Measurements from ENCODE around the gene AGBL5. TPM values are rescaled to one million over a fixed set of nuclear protein-coding genes. Genes with fewer than 3 reads are reported as not detected.

Gene AGBL5
- total RNA-seq, 1 donor from 2014 or later, result 18.9 TPM

GRCh38 chr2:27019931-27020855 is 31.3 kb upstream of the AGBL5 start:
- Histone ChIP-seq H3K4me1 (peaks cover 10% of the 10 kb centered on the region), H3K9me3 (no peaks in the 10 kb centered on the region), H3K27ac (no peak overlapping the region), H3K4me3 (no peak overlapping the region), H3K36me3 (peaks cover 25% of the 10 kb centered on the region), H3K27me3 (ENCODE audit: low read depth) (no peaks in the 10 kb centered on the region)
- no peak for DNase-seq
- intact Hi-C loops (cut with DNase I), result loop anchor here (5.0 kb wide), 1 partner anchor 58 kb away; no protein-coding TSS in a partner anchor
- TF ChIP-seq CTCF (IDR thresholded peaks at IDR 0.05), result no peak
- ATAC-seq, result no peak

- DNase-seq (no peak), ATAC-seq (no peak)
- no peak for TF ChIP-seq CTCF (IDR thresholded peaks at IDR 0.05)
- no peaks in the 10 kb centered on the region for H3K27me3 ChIP-seq (ENCODE audit: low read depth)
- H3K27ac ChIP-seq, result no peak overlapping the region
- H3K9me3 ChIP-seq, result no peaks in the 10 kb centered on the region
- no peaks in the 10 kb centered on the region for H3K4me1 ChIP-seq
- H3K36me3 ChIP-seq, result peaks cover 38% of the 10 kb centered on the region
- intact Hi-C loops (cut with DNase I), result no loop called here
- H3K4me3 ChIP-seq, result no peak overlapping the region
These were observed 30.0 kb upstream of the AGBL5 start for GRCh38 chr2:27021253-27022049.

GRCh38 chr2:27023740-27024139 is 27.7 kb upstream of the AGBL5 start:
- Histone ChIP-seq H3K4me1 (no peaks in the 10 kb centered on the region), H3K4me3 (no peak overlapping the region), H3K9me3 (no peaks in the 10 kb centered on the region), H3K27ac (no peak overlapping the region), H3K36me3 (peaks cover 44% of the 10 kb centered on the region), H3K27me3 (ENCODE audit: low read depth) (no peaks in the 10 kb centered on the region)
- no peak for TF ChIP-seq CTCF (IDR thresholded peaks at IDR 0.05)
- intact Hi-C loops (cut with DNase I), result no loop called here
- DNase-seq, result no peak
- no peak for ATAC-seq

GRCh38 chr2:27024188-27024587 is 27.3 kb upstream of the AGBL5 start:
- no peak for TF ChIP-seq CTCF (IDR thresholded peaks at IDR 0.05)
- peaks cover 44% of the 10 kb centered on the region for H3K36me3 ChIP-seq
- no peaks in the 10 kb centered on the region for H3K27me3 ChIP-seq (ENCODE audit: low read depth)
- H3K4me3 ChIP-seq, result no peak overlapping the region
- intact Hi-C loops (cut with DNase I), result no loop called here
- ATAC-seq (no peak), DNase-seq (no peak)
- no peak overlapping the region for H3K27ac ChIP-seq
- H3K4me1 ChIP-seq, result no peaks in the 10 kb centered on the region
- H3K9me3 ChIP-seq, result no peaks in the 10 kb centered on the region

- no peak for TF ChIP-seq CTCF (IDR thresholded peaks at IDR 0.05)
- no peaks in the 10 kb centered on the region for H3K4me1 ChIP-seq
- no peak for ATAC-seq
These were observed 26.7 kb upstream of the AGBL5 start for GRCh38 chr2:27024812-27025211.

More at GRCh38 chr2:27024812-27025211, 26.7 kb upstream of the AGBL5 start:
- Histone ChIP-seq H3K36me3 (peaks cover 48% of the 10 kb centered on the region), H3K27me3 (ENCODE audit: low read depth) (no peaks in the 10 kb centered on the region), H3K27ac (no peak overlapping the region), H3K4me3 (no peak overlapping the region), H3K9me3 (no peaks in the 10 kb centered on the region)
- DNase-seq, result no peak
- intact Hi-C loops (cut with DNase I), result no loop called here

All from lower lobe of right lung (tissue), 2 donors.